ENCODE results near the gene USP7. TPM values are rescaled to one million over a fixed set of nuclear protein-coding genes. Genes with fewer than 3 reads are reported as not detected.

Gene USP7
- total and polyA plus RNA-seq, 2 experiments from 2014 or later, result 13.3 to 30.6 TPM

DNA sequence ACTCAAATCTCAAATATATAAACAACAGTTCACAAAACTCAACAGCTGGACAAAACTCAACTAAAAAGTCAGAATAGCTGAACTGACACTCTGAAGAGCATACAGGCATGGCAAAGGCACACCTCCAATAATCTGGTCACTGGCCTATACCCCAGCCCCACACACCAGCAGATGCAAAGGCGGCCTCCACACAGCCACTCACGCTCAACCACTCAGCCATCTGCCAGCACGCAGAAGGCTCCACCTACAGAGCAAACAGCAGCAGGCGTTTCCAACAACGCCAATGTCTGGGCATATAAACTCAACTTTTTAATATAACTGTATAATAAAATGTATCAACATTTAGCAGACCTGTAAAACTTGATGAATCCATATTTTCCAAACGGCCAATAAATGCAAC lies 17.2 kb downstream of the USP7 start:
- H4K20me1 ChIP-seq (ENCODE audit: insufficient read depth), result peaks cover 55% of the 10 kb centered on the region
- in situ Hi-C loops (cut with MboI), result loop anchor here (25.0 kb wide), 1 partner anchor 1791 kb away; the partner anchor contains the start of gene NUBP1
- TF ChIP-seq EZH2phosphoT487 (IDR thresholded peaks at IDR 0.05; ENCODE audit: insufficient read depth, low read depth) (no peak), EZH2 (IDR thresholded peaks at IDR 0.05; ENCODE audit: insufficient read depth, poor library complexity, severe bottlenecking) (no peak)
- no peak overlapping the region for H3K27ac ChIP-seq
- 0 out of 2 replicates have a peak, but pooled peaks cover 5% of the 10 kb centered on the region for H3F3A ChIP-seq (ENCODE audit: insufficient read depth)
- no peak overlapping the region for H3K4me2 ChIP-seq (ENCODE audit: unreplicated experiment)
- no peak overlapping the region for H3K9ac ChIP-seq
- peaks cover 19% of the 10 kb centered on the region for H3K4me1 ChIP-seq (ENCODE audit: insufficient read depth)
- no peaks in the 10 kb centered on the region for H3K9me3 ChIP-seq (ENCODE audit: low read depth)
- no peaks in the 10 kb centered on the region for H3K36me3 ChIP-seq (ENCODE audit: low read depth)
- no peak overlapping the region for H3K4me3 ChIP-seq
- no peak overlapping the region for H2AFZ ChIP-seq
- 61 to 68% methylated on average over 6 of the region's 6 CpGs for WGBS, 2 experiments (ENCODE audit: low coverage in 1 of 2, low lambda C conversion rate in 2 of 2, missing lambda C conversion rate in 2 of 2)
- DNase-seq, result no peak
- no peaks in the 10 kb centered on the region for H3K27me3 ChIP-seq (replicated peaks; ENCODE audit: insufficient read depth)
- H3K9me2 ChIP-seq (ENCODE audit: insufficient read depth), result no peaks in the 10 kb centered on the region
- peaks cover 100% of the 10 kb centered on the region for H3K79me2 ChIP-seq (ENCODE audit: insufficient read depth)

DNA sequence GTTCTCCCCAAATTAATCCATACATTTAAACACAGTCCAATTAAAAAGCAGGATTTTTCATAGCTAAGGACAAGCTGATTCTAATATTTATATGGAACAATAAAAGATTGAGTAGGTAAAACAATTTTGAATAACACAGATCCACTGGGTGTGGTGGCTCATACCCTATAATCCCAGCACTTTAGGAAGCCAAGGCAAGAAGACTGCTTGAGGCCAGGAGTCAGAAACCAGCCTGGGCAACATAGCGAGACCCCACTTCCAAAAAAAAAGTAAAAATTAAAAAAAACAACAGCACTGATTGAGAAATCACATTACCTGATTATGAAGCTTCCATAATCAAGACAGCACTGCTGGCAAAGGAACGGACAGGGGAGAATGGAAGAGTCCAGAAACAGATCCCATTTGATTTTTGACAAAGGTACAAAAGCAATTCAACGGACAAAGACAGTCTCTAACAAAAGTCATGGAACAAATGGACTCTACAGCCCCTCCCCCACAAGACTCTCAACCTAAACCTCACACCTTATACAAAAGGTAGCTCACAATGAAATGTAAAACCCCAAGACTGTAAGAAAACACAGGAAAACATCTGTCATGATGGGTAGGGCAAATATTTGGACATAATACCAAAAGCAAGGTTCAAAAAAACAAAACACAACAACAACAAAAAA lies 17.9 kb downstream of the USP7 start:
- in situ Hi-C loops (cut with MboI), result loop anchor here (25.0 kb wide), 1 partner anchor 1792 kb away; the partner anchor contains the start of gene NUBP1
- TF ChIP-seq EZH2phosphoT487 (IDR thresholded peaks at IDR 0.05; ENCODE audit: insufficient read depth, low read depth) (no peak), EZH2 (IDR thresholded peaks at IDR 0.05; ENCODE audit: insufficient read depth, poor library complexity, severe bottlenecking) (no peak)
- Histone ChIP-seq H3K4me2 (ENCODE audit: unreplicated experiment) (no peak overlapping the region), H3F3A (ENCODE audit: insufficient read depth) (0 out of 2 replicates have a peak, but pooled peaks cover 5% of the 10 kb centered on the region), H3K27me3 (replicated peaks; ENCODE audit: insufficient read depth) (no peaks in the 10 kb centered on the region), H4K20me1 (ENCODE audit: insufficient read depth) (peaks cover 53% of the 10 kb centered on the region), H3K36me3 (ENCODE audit: low read depth) (no peaks in the 10 kb centered on the region), H3K9me2 (ENCODE audit: insufficient read depth) (no peaks in the 10 kb centered on the region), H2AFZ (no peak overlapping the region), H3K27ac (no peak overlapping the region), H3K9ac (no peak overlapping the region), H3K9me3 (ENCODE audit: low read depth) (no peaks in the 10 kb centered on the region), H3K4me1 (ENCODE audit: insufficient read depth) (peaks cover 11% of the 10 kb centered on the region), H3K4me3 (no peak overlapping the region), H3K79me2 (ENCODE audit: insufficient read depth) (peaks cover 100% of the 10 kb centered on the region)
- DNase-seq, result no peak
- WGBS, 2 experiments (ENCODE audit: low coverage in 1 of 2, low lambda C conversion rate in 2 of 2, missing lambda C conversion rate in 2 of 2), result 83 to 93% methylated on average over 3 of the region's 3 CpGs

DNA sequence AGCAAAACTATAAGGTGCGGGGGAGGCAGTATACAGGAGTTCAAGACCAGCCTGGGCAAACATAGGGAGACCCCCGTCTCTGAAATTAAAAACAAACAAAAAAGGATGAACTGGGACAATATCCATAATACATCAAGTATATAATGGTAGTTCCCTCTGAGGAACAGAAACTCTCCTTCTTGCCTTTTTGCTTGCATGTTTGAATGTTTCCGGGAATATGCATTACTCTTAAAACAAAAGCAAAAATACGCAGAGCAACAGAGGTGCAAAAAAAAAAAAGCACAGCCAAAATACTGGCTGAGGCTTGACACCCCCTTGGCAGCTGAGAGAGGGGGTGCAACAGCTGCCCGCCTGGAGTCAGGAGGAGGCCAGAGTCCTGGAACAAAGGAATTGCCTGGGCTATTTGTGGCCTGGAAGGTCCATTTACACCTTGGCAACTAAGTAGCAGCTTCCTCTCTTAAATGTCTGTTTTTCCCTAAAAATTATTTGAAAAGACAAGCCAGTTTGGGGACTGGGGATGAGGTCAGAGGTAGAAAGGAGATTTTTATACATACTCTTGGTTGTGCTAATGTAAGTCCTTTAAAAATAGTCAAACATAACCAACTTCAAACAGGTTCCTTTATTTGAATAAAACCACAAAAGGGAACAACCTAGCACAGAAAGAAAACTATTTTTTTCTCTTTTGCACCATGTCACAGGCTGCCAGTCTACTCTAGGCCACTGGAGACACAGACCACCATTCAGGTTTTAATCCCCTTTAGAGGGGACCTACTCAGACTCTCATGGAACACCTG lies 19.5 kb downstream of the USP7 start:
- Histone ChIP-seq H3K27me3 (replicated peaks; ENCODE audit: insufficient read depth) (no peaks in the 10 kb centered on the region), H3K4me2 (ENCODE audit: unreplicated experiment) (no peak overlapping the region), H3K9me2 (ENCODE audit: insufficient read depth) (no peaks in the 10 kb centered on the region), H3K4me1 (ENCODE audit: insufficient read depth) (no peaks in the 10 kb centered on the region), H3K4me3 (no peak overlapping the region), H3F3A (ENCODE audit: insufficient read depth) (no peaks in the 10 kb centered on the region), H2AFZ (no peak overlapping the region), H3K9me3 (ENCODE audit: low read depth) (no peaks in the 10 kb centered on the region), H4K20me1 (ENCODE audit: insufficient read depth) (peaks cover 49% of the 10 kb centered on the region), H3K79me2 (ENCODE audit: insufficient read depth) (peaks cover 100% of the 10 kb centered on the region), H3K36me3 (ENCODE audit: low read depth) (no peaks in the 10 kb centered on the region), H3K9ac (no peak overlapping the region), H3K27ac (no peak overlapping the region)
- in situ Hi-C loops (cut with MboI), result loop anchor here (25.0 kb wide), 1 partner anchor 1793 kb away; the partner anchor contains the start of gene NUBP1
- no peak for TF ChIP-seq EZH2phosphoT487 (IDR thresholded peaks at IDR 0.05; ENCODE audit: insufficient read depth, low read depth)
- TF ChIP-seq EZH2 (IDR thresholded peaks at IDR 0.05; ENCODE audit: insufficient read depth, poor library complexity, severe bottlenecking), result no peak
- no peak for DNase-seq
- 79 to 82% methylated on average over 5 of the region's 5 CpGs for WGBS, 2 experiments (ENCODE audit: low coverage in 1 of 2, low lambda C conversion rate in 2 of 2, missing lambda C conversion rate in 2 of 2)

DNA sequence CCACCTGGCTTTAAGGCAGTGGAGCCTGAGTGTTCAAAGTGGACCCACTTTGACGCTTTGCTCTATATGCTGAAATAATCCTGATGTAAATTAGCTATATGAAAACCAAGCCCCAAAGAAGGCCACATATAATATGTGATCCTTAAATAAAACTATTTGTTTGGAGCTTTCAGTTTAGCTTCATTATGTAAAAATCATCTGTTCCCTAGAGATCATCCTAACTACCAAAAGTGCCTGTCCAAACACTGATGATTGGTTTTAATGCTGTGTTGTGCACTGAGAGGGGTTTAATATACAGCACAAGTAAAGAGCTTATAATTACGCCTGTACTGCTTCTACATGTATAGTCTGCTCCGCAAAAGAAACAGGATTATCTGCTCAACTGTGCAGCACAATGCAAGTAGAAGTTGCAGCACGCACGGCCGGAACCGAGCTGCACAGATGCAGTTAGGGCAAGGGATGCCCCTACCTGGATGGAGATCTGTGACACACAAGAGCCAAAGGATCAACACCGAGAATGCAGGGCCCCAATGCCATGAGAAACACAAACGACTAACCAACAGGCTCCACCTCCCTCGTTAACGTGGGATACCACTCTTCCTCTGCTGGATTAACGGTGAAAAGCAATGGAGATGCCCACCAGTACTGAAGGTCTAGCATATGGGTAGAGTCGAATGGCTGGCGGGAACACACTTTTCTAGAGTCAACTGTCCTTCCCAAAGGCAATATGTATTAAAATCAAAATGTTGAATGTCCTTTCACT lies 20.5 kb downstream of the USP7 start:
- peaks cover 100% of the 10 kb centered on the region for H3K79me2 ChIP-seq (ENCODE audit: insufficient read depth)
- H3K36me3 ChIP-seq (ENCODE audit: low read depth), result no peaks in the 10 kb centered on the region
- in situ Hi-C loops (cut with MboI), result loop anchor here (25.0 kb wide), 1 partner anchor 1794 kb away; the partner anchor contains the start of gene NUBP1
- no peak for DNase-seq
- TF ChIP-seq EZH2 (IDR thresholded peaks at IDR 0.05; ENCODE audit: insufficient read depth, poor library complexity, severe bottlenecking) (no peak), EZH2phosphoT487 (IDR thresholded peaks at IDR 0.05; ENCODE audit: insufficient read depth, low read depth) (no peak)
- no peak overlapping the region for H3K27ac ChIP-seq
- H3K27me3 ChIP-seq (replicated peaks; ENCODE audit: insufficient read depth), result no peaks in the 10 kb centered on the region
- no peaks in the 10 kb centered on the region for H3K4me1 ChIP-seq (ENCODE audit: insufficient read depth)
- no peak overlapping the region for H3K9ac ChIP-seq
- H3K4me2 ChIP-seq (ENCODE audit: unreplicated experiment), result no peak overlapping the region
- H3K9me3 ChIP-seq (ENCODE audit: low read depth), result no peaks in the 10 kb centered on the region
- WGBS, 2 experiments (ENCODE audit: low coverage in 1 of 2, low lambda C conversion rate in 2 of 2, missing lambda C conversion rate in 2 of 2), result 78% methylated on average over 14 of the region's 14 CpGs
- H3F3A ChIP-seq (ENCODE audit: insufficient read depth), result no peaks in the 10 kb centered on the region
- no peaks in the 10 kb centered on the region for H3K9me2 ChIP-seq (ENCODE audit: insufficient read depth)
- peaks cover 49% of the 10 kb centered on the region; the same call in 1 of the 2 replicates for H4K20me1 ChIP-seq (ENCODE audit: insufficient read depth)
- no peak overlapping the region for H2AFZ ChIP-seq
- H3K4me3 ChIP-seq, result no peak overlapping the region

Measured in GM23248 (cell line).